Neuronal stem cell (in vitro differentiated cells): ENCODE data around the gene CAMTA1.

Source experiments
- DNase-seq: peaks from one replicate; pipeline ENCODE4 v3.0.0-alpha.2; 2013; ENCODE audit warnings: low spot score
- H2AFZ ChIP-seq: one replicate; pipeline ENCODE4 v1.6.1; 2013; ENCODE audit warnings: mild to moderate bottlenecking, low read length, inconsistent platforms
- H2AK5ac ChIP-seq: 2 replicates; pipeline ENCODE4 v1.6.1; 2013; ENCODE audit warnings: low read depth, mild to moderate bottlenecking, inconsistent platforms, low read length, moderate library complexity, mixed read lengths
- H2BK120ac ChIP-seq: 2 replicates; pipeline ENCODE4 v1.6.1; 2013; ENCODE audit warnings: low read depth, mild to moderate bottlenecking, inconsistent platforms, low read length, moderate library complexity, mixed read lengths
- H2BK12ac ChIP-seq: one replicate; pipeline ENCODE4 v1.6.1; 2013; ENCODE audit warnings: low read length, inconsistent platforms
- H2BK15ac ChIP-seq: 2 replicates; pipeline ENCODE4 v1.6.1; 2013; ENCODE audit warnings: mild to moderate bottlenecking, low read length, inconsistent platforms, mixed read lengths
- H2BK5ac ChIP-seq: one replicate; pipeline ENCODE4 v1.6.1; 2013; ENCODE audit warnings: inconsistent platforms, mild to moderate bottlenecking, low read length, moderate library complexity
- H3K14ac ChIP-seq: one replicate; pipeline ENCODE4 v1.6.1; 2013; ENCODE audit warnings: low read length, inconsistent platforms
- H3K18ac ChIP-seq: 2 replicates; pipeline ENCODE4 v1.6.1; 2013; ENCODE audit warnings: low read length, inconsistent platforms
- H3K23ac ChIP-seq: 2 replicates; pipeline ENCODE4 v1.6.1; 2013; ENCODE audit warnings: low read depth, mild to moderate bottlenecking, mixed read lengths, low read length, inconsistent platforms; ENCODE audit not compliant: poor library complexity
- H3K27ac ChIP-seq: replicated peaks from 3 replicates; pipeline ENCODE4 v1.5.1; 2013; ENCODE audit warnings: low read length, inconsistent platforms
- H3K27me3 ChIP-seq, 3 experiments: 2 replicates each; pipeline ENCODE4 v1.6.1; 2013; ENCODE audit warnings: low read length in 3 of 3, mild to moderate bottlenecking in 2 of 3, inconsistent platforms in 1 of 3, low read depth in 1 of 3, mixed read lengths in 1 of 3, moderate library complexity in 1 of 3; ENCODE audit not compliant: control insufficient read depth in 3 of 3, insufficient read depth in 3 of 3
- H3K36me3 ChIP-seq, 2 donors: replicated peaks in 1 of 2; 2 replicates each; pipeline ENCODE4 v1.6.1; 2013; ENCODE audit warnings: low read length in 2 of 2; ENCODE audit not compliant: control insufficient read depth in 2 of 2, insufficient read depth in 2 of 2
- H3K4ac ChIP-seq: 2 replicates; pipeline ENCODE4 v1.6.1; 2013; ENCODE audit warnings: inconsistent platforms, mild to moderate bottlenecking, low read length, moderate library complexity
- H3K4me1 ChIP-seq, 2 donors: 1 replicate in 1 of 2; 2 replicates in 1 of 2; pipeline ENCODE4 v1.6.1; 2013; ENCODE audit warnings: low read length in 2 of 2, low read depth in 1 of 2; ENCODE audit not compliant: control insufficient read depth in 2 of 2, insufficient read depth in 1 of 2
- H3K4me2 ChIP-seq: one replicate; pipeline ENCODE4 v1.6.1; 2013; ENCODE audit warnings: mild to moderate bottlenecking, low read length, inconsistent platforms; ENCODE audit not compliant: insufficient read depth, poor library complexity, severe bottlenecking
- H3K4me3 ChIP-seq, 2 donors: 2 replicates each; pipeline ENCODE4 v1.5.1; 2013; ENCODE audit warnings: low read length in 2 of 2, mild to moderate bottlenecking in 2 of 2, inconsistent platforms in 1 of 2, moderate library complexity in 1 of 2
- H3K79me1 ChIP-seq: one replicate; pipeline ENCODE4 v1.6.1; 2013; ENCODE audit warnings: low read depth, mild to moderate bottlenecking, inconsistent platforms, low read length, moderate library complexity
- H3K9ac ChIP-seq: one replicate; pipeline ENCODE4 v1.6.1; 2013; ENCODE audit warnings: mild to moderate bottlenecking, low read depth, low read length, inconsistent platforms; ENCODE audit not compliant: poor library complexity
- H3K9me3 ChIP-seq, 2 donors: replicated peaks in 1 of 2; 2 replicates each; pipeline versions ENCODE3 to v1.6.1; 2013; ENCODE audit warnings: low read length in 2 of 2, mild to moderate bottlenecking in 2 of 2, inconsistent platforms in 1 of 2, low read depth in 1 of 2, mixed read lengths in 1 of 2, moderate library complexity in 1 of 2; ENCODE audit not compliant: control insufficient read depth in 2 of 2, insufficient read depth in 1 of 2
- H4K8ac ChIP-seq: one replicate; pipeline ENCODE4 v1.6.1; 2013; ENCODE audit warnings: low read depth, mild to moderate bottlenecking, inconsistent platforms, low read length, moderate library complexity
- H4K91ac ChIP-seq: one replicate; pipeline ENCODE4 v1.6.1; 2013; ENCODE audit warnings: low read length, low read depth, mild to moderate bottlenecking, inconsistent platforms; ENCODE audit not compliant: poor library complexity
- WGBS, 2 donors: extraction: QIAGEN DNeasy Blood & Tissue Kit; methylation state at CpG; one replicate each; pipeline ENCODE4 v1.1.7; 2013; ENCODE audit warnings: missing lambda C conversion rate in 2 of 2, mixed read lengths in 1 of 2; ENCODE audit not compliant: insufficient read length in 2 of 2, insufficient replicate concordance in 1 of 2; ENCODE audit errors: extremely low coverage in 2 of 2; 5-methylcytosine and 5-hydroxymethylcytosine counted together

The CAMTA1 gene

GRCh38 chr1:7565099-7565750, 780.0 kb downstream of the CAMTA1 start:
- peaks cover 0 to 5% of the 10 kb centered on the region in 2 donors for H3K9me3 ChIP-seq
- H3K79me1 ChIP-seq = no peaks in the 10 kb centered on the region
- no peaks in the 10 kb centered on the region for H3K36me3 ChIP-seq
- no peak overlapping the region for H2BK120ac ChIP-seq
- no CpG with 5 or more reads among the region's 10 CpGs for WGBS, 2 donors
- H3K27ac ChIP-seq = no peak overlapping the region
- H3K4ac ChIP-seq = no peak overlapping the region
- no peak overlapping the region for H2BK5ac ChIP-seq
- no peak overlapping the region for H2BK15ac ChIP-seq
- H3K4me1 ChIP-seq = peaks cover 0 to 8% of the 10 kb centered on the region in 2 donors
- no peak overlapping the region for H3K9ac ChIP-seq
- H3K27me3 ChIP-seq = peaks cover 0 to 8% (median 0%) of the 10 kb centered on the region in 3 experiments
- peak overlapping the region; percentile 34 for H3K18ac ChIP-seq
- no peak overlapping the region for H4K8ac ChIP-seq
- H3K4me3 ChIP-seq = no peak overlapping the region
- H3K4me2 ChIP-seq = no peak overlapping the region
- no peak overlapping the region for H2BK12ac ChIP-seq
- peak overlapping the region; percentile 73 for H2AK5ac ChIP-seq
- no peak for DNase-seq
- no peak overlapping the region for H2AFZ ChIP-seq
- no peak overlapping the region for H3K14ac ChIP-seq
- peak overlapping the region; percentile 38 for H3K23ac ChIP-seq
- no peak overlapping the region for H4K91ac ChIP-seq

- no peaks in the 10 kb centered on the region for H3K36me3 ChIP-seq
- no peaks in the 10 kb centered on the region for H3K27me3 ChIP-seq
- H2AK5ac ChIP-seq = peak overlapping the region; percentile 10
- no CpG with 5 or more reads among the region's 16 CpGs for WGBS, 2 donors
- no peak overlapping the region for H3K14ac ChIP-seq
- peak overlapping the region; percentile 36 for H3K18ac ChIP-seq
- no peak overlapping the region for H2AFZ ChIP-seq
- no peak overlapping the region for H3K27ac ChIP-seq
- no peak overlapping the region for H3K4me3 ChIP-seq
- H3K4me2 ChIP-seq = no peak overlapping the region
- H3K4me1 ChIP-seq = peaks cover 0 to 6% of the 10 kb centered on the region in 2 donors
- H3K23ac ChIP-seq = peak overlapping the region; percentile 86
- H4K8ac ChIP-seq = no peak overlapping the region
- H2BK15ac ChIP-seq = no peak overlapping the region
- H2BK12ac ChIP-seq = no peak overlapping the region
- H2BK120ac ChIP-seq = no peak overlapping the region
- no peak overlapping the region for H4K91ac ChIP-seq
- peaks cover 0 to 5% of the 10 kb centered on the region in 2 donors for H3K9me3 ChIP-seq
- H3K4ac ChIP-seq = no peak overlapping the region
- no peak overlapping the region for H3K9ac ChIP-seq
- no peak for DNase-seq
- H2BK5ac ChIP-seq = no peak overlapping the region
- no peaks in the 10 kb centered on the region for H3K79me1 ChIP-seq
Observed at GRCh38 chr1:7566417-7567375, 781.4 kb downstream of the CAMTA1 start.

- WGBS, 2 donors = no CpG with 5 or more reads among the region's 3 CpGs
- H3K23ac ChIP-seq = peak overlapping the region; percentile 86
- H3K36me3 ChIP-seq = no peaks in the 10 kb centered on the region
- H3K4me1 ChIP-seq = peaks cover 0 to 4% of the 10 kb centered on the region in 2 donors
- H2BK15ac ChIP-seq = no peak overlapping the region
- H3K4ac ChIP-seq = no peak overlapping the region
- DNase-seq = no peak
- H4K8ac ChIP-seq = no peak overlapping the region
- no peak overlapping the region for H2BK120ac ChIP-seq
- H3K4me3 ChIP-seq = no peak overlapping the region
- no peak overlapping the region for H2AK5ac ChIP-seq
- H3K9ac ChIP-seq = no peak overlapping the region
- H3K14ac ChIP-seq = no peak overlapping the region
- no peak overlapping the region for H2BK12ac ChIP-seq
- peak overlapping the region; percentile 36 for H3K18ac ChIP-seq
- H3K79me1 ChIP-seq = no peaks in the 10 kb centered on the region
- H3K27ac ChIP-seq = no peak overlapping the region
- no peak overlapping the region for H4K91ac ChIP-seq
- H3K27me3 ChIP-seq = no peaks in the 10 kb centered on the region
- H2BK5ac ChIP-seq = no peak overlapping the region
- H2AFZ ChIP-seq = no peak overlapping the region
- peaks cover 0 to 5% of the 10 kb centered on the region in 2 donors for H3K9me3 ChIP-seq
- H3K4me2 ChIP-seq = no peak overlapping the region
Observed at GRCh38 chr1:7567376-7567775, 782.1 kb downstream of the CAMTA1 start.

GRCh38 chr1:7568053-7568452, 782.8 kb downstream of the CAMTA1 start:
- Histone ChIP-seq H2AK5ac (no peak overlapping the region), H2BK120ac (no peak overlapping the region), H3K36me3 (no peaks in the 10 kb centered on the region), H3K4me2 (no peak overlapping the region), H2BK12ac (no peak overlapping the region), H3K18ac (no peak overlapping the region), H2BK5ac (no peak overlapping the region), H3K4me1 (peaks cover 0 to 4% of the 10 kb centered on the region in 2 donors), H4K91ac (no peak overlapping the region), H3K9me3 (peaks cover 0 to 5% of the 10 kb centered on the region in 2 donors), H4K8ac (no peak overlapping the region), H3K27ac (no peak overlapping the region), H3K27me3 (no peaks in the 10 kb centered on the region), H3K14ac (peak overlapping the region; percentile 86), H3K23ac (peak overlapping the region; percentile 59), H3K79me1 (no peaks in the 10 kb centered on the region), H3K9ac (no peak overlapping the region), H3K4me3 (peak overlapping the region in 1 of 2 donors; percentile 16), H3K4ac (no peak overlapping the region), H2AFZ (no peak overlapping the region), H2BK15ac (no peak overlapping the region)
- 100% methylated on average over 1 to 3 of the region's 4 CpGs for whole genome bisulfite sequencing, 2 donors
- DNase-seq = no peak
